RWPE2 (cell line): Measurements from ENCODE around the gene ANK3.
A peak's percentile ranks its signal among the peaks of the same experiment; 100 is the strongest.

ENCODE experiments used
- ATAC-seq: fragments of 200-7000 bp; cut with Tn5 transposase; 3 replicates; pipeline ENCODE4 v1.9.1; 2021; ENCODE audit warnings: low read depth
- DNase-seq: peaks from one replicate; pipeline ENCODE4 v3.0.0-alpha.2; 2020; ENCODE audit warnings: low spot score
- H3K27ac ChIP-seq: fragments of 450-650 bp; 2 replicates; pipeline ENCODE4 v1.5.1; 2017; ENCODE audit warnings: mild to moderate bottlenecking; ENCODE audit not compliant: poor library complexity, severe bottlenecking
- H3K27me3 ChIP-seq: fragments of 250-450 bp; sonication (Bioruptor Pico); 2 replicates; pipeline ENCODE4 v1.5.1; 2021; ENCODE audit warnings: mild to moderate bottlenecking, moderate library complexity; ENCODE audit not compliant: insufficient read depth, poor library complexity, severe bottlenecking
- H3K36me3 ChIP-seq: fragments of 250-450 bp; sonication (Bioruptor Pico); 2 replicates; pipeline ENCODE4 v1.5.1; 2020; ENCODE audit warnings: low read depth, mild to moderate bottlenecking, moderate library complexity
- H3K4me1 ChIP-seq: fragments of 250-450 bp; sonication (Bioruptor Pico); 2 replicates; pipeline ENCODE4 v1.5.1; 2021; ENCODE audit warnings: mild to moderate bottlenecking, moderate library complexity; ENCODE audit not compliant: insufficient read depth, poor library complexity, severe bottlenecking
- H3K4me3 ChIP-seq: fragments of 250-450 bp; sonication (Bioruptor Pico); 2 replicates; pipeline ENCODE4 v1.5.1; 2021; ENCODE audit warnings: mild to moderate bottlenecking, moderate library complexity; ENCODE audit not compliant: severe bottlenecking
- H3K9me3 ChIP-seq: fragments of 250-450 bp; sonication (Bioruptor Pico); 2 replicates; pipeline ENCODE4 v1.5.1; 2021; ENCODE audit warnings: mild to moderate bottlenecking, moderate library complexity; ENCODE audit not compliant: severe bottlenecking
- CTCF ChIP-seq: fragments of 450-650 bp; IDR thresholded peaks from one replicate; pipeline ENCODE4 v1.5.1; 2017; ENCODE audit warnings: mild to moderate bottlenecking, moderate library complexity; ENCODE audit not compliant: poor library complexity, severe bottlenecking

The ANK3 gene

GRCh38 chr10:60288256-60288655 is 101.4 kb downstream of the ANK3 start:
- DNase-seq (no peak), ATAC-seq (no peak)
- no peak overlapping the region for H3K27ac ChIP-seq

GRCh38 chr10:60286559-60286958 is 103.1 kb downstream of the ANK3 start:
- ATAC-seq (no peak), DNase-seq (no peak)
- Histone ChIP-seq H3K36me3 (no peaks in the 10 kb centered on the region), H3K27ac (no peak overlapping the region), H3K9me3 (no peaks in the 10 kb centered on the region), H3K4me3 (no peak overlapping the region), H3K27me3 (no peaks in the 10 kb centered on the region), H3K4me1 (peaks cover 23% of the 10 kb centered on the region)
- no peak for TF ChIP-seq CTCF

More at GRCh38 chr10:60288256-60288655, 101.4 kb downstream of the ANK3 start:
- no peaks in the 10 kb centered on the region for H3K27me3 ChIP-seq
- H3K4me1 ChIP-seq: peaks cover 8% of the 10 kb centered on the region
- no peaks in the 10 kb centered on the region for H3K36me3 ChIP-seq
- H3K4me3 ChIP-seq: no peak overlapping the region
- no peaks in the 10 kb centered on the region for H3K9me3 ChIP-seq
- no peak for TF ChIP-seq CTCF

GRCh38 chr10:60283397-60283796 is 106.3 kb downstream of the ANK3 start:
- H3K27me3 ChIP-seq: no peaks in the 10 kb centered on the region
- DNase-seq: no peak
- ATAC-seq: peak; percentile 63
- TF ChIP-seq CTCF: no peak
- H3K4me3 ChIP-seq: no peak overlapping the region
- H3K27ac ChIP-seq: peak overlapping the region; percentile 77
- peaks cover 29% of the 10 kb centered on the region for H3K4me1 ChIP-seq
- no peaks in the 10 kb centered on the region for H3K36me3 ChIP-seq
- no peaks in the 10 kb centered on the region for H3K9me3 ChIP-seq

GRCh38 chr10:60282771-60283353 is 106.8 kb downstream of the ANK3 start:
- ATAC-seq: peak; percentile 90
- no peak for TF ChIP-seq CTCF
- no peak for DNase-seq
- Histone ChIP-seq H3K4me1 (peaks cover 29% of the 10 kb centered on the region), H3K9me3 (no peaks in the 10 kb centered on the region), H3K27ac (peak overlapping the region; percentile 77), H3K36me3 (no peaks in the 10 kb centered on the region), H3K4me3 (no peak overlapping the region), H3K27me3 (no peaks in the 10 kb centered on the region)

GRCh38 chr10:60281792-60282353 is 107.8 kb downstream of the ANK3 start:
- Histone ChIP-seq H3K4me1 (peaks cover 29% of the 10 kb centered on the region), H3K9me3 (no peaks in the 10 kb centered on the region), H3K36me3 (no peaks in the 10 kb centered on the region), H3K27me3 (no peaks in the 10 kb centered on the region), H3K27ac (peak overlapping the region; percentile 77), H3K4me3 (no peak overlapping the region)
- no peak for TF ChIP-seq CTCF
- ATAC-seq: no peak
- DNase-seq: no peak
